ENCODE measurements around the gene CEP76. TPM values are rescaled to one million over a fixed set of nuclear protein-coding genes. Genes with fewer than 3 reads are reported as not detected.

The CEP76 gene
- total RNA-seq, 1 experiment from 2014 or later = 22.3 TPM

DNA sequence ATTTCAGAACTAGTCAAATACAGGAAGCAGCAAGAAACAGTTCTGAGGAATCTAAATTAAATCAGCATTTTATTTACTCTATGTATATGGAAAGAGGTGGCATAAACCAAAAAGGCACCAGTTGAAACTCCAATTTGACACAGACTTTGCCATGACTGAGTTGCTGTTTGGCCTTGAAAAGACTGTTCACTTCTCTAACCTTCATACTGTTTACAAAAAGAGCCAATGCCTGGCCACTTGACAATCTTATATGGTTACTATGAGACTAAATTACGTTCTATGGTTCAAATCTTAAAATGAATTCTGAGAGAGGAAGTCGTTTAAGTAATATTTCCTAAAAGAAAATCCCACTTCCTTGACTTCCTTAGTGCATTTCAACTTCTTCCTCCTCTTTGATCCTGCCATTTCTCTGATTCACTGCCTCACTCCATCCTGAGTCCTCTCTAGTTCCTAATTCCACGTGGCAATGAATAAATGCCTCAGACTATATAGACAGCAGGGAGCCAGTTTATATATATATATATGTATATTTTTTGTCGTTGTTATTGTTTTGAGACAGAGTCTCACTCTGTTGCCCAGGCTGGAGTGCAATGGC, 13.2 kb downstream of the CEP76 start:
- ChIA-PET CTCF (no interaction called here), POLR2A (ENCODE audit: low non-redundant PET) (no interaction called here)
- no TSS peak for BruUV-seq (replicated peaks)
- Histone ChIP-seq H3K4me3 (ENCODE audit: low read depth, low read length, poor library complexity, severe bottlenecking) (no peak overlapping the region), H3K27ac (ENCODE audit: low read depth, low read length, poor library complexity, severe bottlenecking) (no peak overlapping the region), H3K36me3 (ENCODE audit: insufficient read depth, low read length, poor library complexity, severe bottlenecking) (peaks cover 3% of the 10 kb centered on the region), H3K9me3 (ENCODE audit: low read depth, low read length, poor library complexity, severe bottlenecking) (no peaks in the 10 kb centered on the region), H3K27me3 (replicated peaks; ENCODE audit: insufficient read depth, low read depth, low read length, poor library complexity) (no peaks in the 10 kb centered on the region), H3K4me1 (ENCODE audit: insufficient read depth, low read length, poor library complexity, severe bottlenecking) (no peaks in the 10 kb centered on the region)
- TF ChIP-seq EZH2 (IDR thresholded peaks at IDR 0.05; ENCODE audit: borderline replicate concordance, low read depth, low read length, poor library complexity, severe bottlenecking) = no peak
- TF ChIP-seq, protein P1, sequence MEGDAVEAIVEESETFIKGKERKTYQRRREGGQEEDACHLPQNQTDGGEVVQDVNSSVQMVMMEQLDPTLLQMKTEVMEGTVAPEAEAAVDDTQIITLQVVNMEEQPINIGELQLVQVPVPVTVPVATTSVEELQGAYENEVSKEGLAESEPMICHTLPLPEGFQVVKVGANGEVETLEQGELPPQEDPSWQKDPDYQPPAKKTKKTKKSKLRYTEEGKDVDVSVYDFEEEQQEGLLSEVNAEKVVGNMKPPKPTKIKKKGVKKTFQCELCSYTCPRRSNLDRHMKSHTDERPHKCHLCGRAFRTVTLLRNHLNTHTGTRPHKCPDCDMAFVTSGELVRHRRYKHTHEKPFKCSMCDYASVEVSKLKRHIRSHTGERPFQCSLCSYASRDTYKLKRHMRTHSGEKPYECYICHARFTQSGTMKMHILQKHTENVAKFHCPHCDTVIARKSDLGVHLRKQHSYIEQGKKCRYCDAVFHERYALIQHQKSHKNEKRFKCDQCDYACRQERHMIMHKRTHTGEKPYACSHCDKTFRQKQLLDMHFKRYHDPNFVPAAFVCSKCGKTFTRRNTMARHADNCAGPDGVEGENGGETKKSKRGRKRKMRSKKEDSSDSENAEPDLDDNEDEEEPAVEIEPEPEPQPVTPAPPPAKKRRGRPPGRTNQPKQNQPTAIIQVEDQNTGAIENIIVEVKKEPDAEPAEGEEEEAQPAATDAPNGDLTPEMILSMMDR (conservative IDR thresholded peaks at IDR 0.05; ENCODE audit: low read depth, low read length) = no peak
- no peak for DNase-seq (ENCODE audit: low spot score)
- intact Hi-C loops (cut with micrococcal nuclease; ENCODE audit: unreplicated experiment) = no loop called here

DNA sequence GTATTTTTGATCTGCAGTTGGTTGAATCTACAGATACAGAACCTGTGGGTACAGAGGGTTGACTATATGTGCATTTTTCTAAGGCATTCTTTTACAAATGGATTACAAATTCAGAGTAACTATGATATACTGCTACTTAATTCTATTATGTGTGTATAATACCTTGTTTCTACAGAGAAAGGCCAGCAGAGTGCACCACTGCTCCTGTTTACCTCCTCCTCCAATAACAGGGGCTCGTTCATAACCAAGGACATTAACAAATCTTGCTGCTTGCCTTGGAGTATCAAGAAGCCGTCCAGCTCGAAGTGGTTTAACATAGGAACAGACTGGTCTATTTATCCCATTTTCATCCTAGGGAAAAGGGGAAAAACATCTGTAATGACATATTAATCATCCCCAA, 16.4 kb downstream of the CEP76 start:
- DNase-seq (ENCODE audit: low spot score) = peak; percentile 49
- H3K36me3 ChIP-seq (ENCODE audit: insufficient read depth, low read length, poor library complexity, severe bottlenecking) = no peaks in the 10 kb centered on the region
- TF ChIP-seq, protein P1 (conservative IDR thresholded peaks at IDR 0.05; ENCODE audit: low read depth, low read length) = peak; percentile 39
- TF ChIP-seq EZH2 (IDR thresholded peaks at IDR 0.05; ENCODE audit: borderline replicate concordance, low read depth, low read length, poor library complexity, severe bottlenecking) = no peak
- POLR2A ChIA-PET (ENCODE audit: low non-redundant PET) = no interaction called here
- no peaks in the 10 kb centered on the region for H3K27me3 ChIP-seq (replicated peaks; ENCODE audit: insufficient read depth, low read depth, low read length, poor library complexity)
- no peaks in the 10 kb centered on the region for H3K9me3 ChIP-seq (ENCODE audit: low read depth, low read length, poor library complexity, severe bottlenecking)
- H3K27ac ChIP-seq (ENCODE audit: low read depth, low read length, poor library complexity, severe bottlenecking) = no peak overlapping the region
- no peak overlapping the region for H3K4me3 ChIP-seq (ENCODE audit: low read depth, low read length, poor library complexity, severe bottlenecking)
- intact Hi-C loops (cut with micrococcal nuclease; ENCODE audit: unreplicated experiment) = no loop called here
- BruUV-seq (replicated peaks) = no TSS peak
- CTCF ChIA-PET = no interaction called here
- no peaks in the 10 kb centered on the region for H3K4me1 ChIP-seq (ENCODE audit: insufficient read depth, low read length, poor library complexity, severe bottlenecking)

DNA sequence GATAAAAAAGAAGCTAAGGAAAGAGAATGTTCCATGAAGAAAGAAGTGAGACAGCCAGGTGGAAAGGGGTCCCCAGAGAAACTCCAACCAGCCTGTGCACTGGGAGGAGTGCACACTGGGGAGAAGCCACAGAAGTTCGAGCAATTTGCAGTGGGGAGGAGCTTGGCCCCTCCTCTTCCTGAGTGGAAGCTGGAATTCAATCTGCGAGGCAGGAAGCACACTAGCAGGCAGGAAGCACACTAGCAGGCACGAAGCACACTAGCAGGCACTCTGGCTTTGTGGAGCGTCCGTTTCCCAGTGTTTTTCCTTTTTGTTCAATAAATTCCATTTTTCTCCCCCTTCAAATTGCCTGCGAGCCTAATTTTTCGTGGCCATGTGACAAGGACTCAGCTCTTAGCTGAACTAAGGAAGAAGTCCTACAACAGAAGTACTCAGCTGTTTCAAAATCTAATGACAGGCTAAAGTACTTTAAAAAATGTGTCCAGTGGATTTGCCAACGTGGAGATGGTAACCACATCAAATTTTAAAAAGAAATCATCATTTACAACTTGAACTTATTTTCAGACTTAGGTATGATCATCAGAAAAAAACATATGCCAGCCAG, 23.2 kb downstream of the CEP76 start:
- no peak overlapping the region for H3K4me3 ChIP-seq (ENCODE audit: low read depth, low read length, poor library complexity, severe bottlenecking)
- no peaks in the 10 kb centered on the region for H3K9me3 ChIP-seq (ENCODE audit: low read depth, low read length, poor library complexity, severe bottlenecking)
- ChIA-PET CTCF (no interaction called here), POLR2A (ENCODE audit: low non-redundant PET) (interaction anchor here (0.6 kb wide), 1 partner anchor 724 kb away, joined by 3 read pairs; no protein-coding TSS in a partner anchor)
- H3K4me1 ChIP-seq (ENCODE audit: insufficient read depth, low read length, poor library complexity, severe bottlenecking) = peaks cover 14% of the 10 kb centered on the region
- TF ChIP-seq, protein P1 (conservative IDR thresholded peaks at IDR 0.05; ENCODE audit: low read depth, low read length) = no peak
- no peak for TF ChIP-seq EZH2 (IDR thresholded peaks at IDR 0.05; ENCODE audit: borderline replicate concordance, low read depth, low read length, poor library complexity, severe bottlenecking)
- intact Hi-C loops (cut with micrococcal nuclease; ENCODE audit: unreplicated experiment) = no loop called here
- peak overlapping the region; percentile 64 for H3K27ac ChIP-seq (ENCODE audit: low read depth, low read length, poor library complexity, severe bottlenecking)
- no peaks in the 10 kb centered on the region for H3K27me3 ChIP-seq (replicated peaks; ENCODE audit: insufficient read depth, low read depth, low read length, poor library complexity)
- H3K36me3 ChIP-seq (ENCODE audit: insufficient read depth, low read length, poor library complexity, severe bottlenecking) = peaks cover 20% of the 10 kb centered on the region
- TSS peak; percentile 78 for BruUV-seq (replicated peaks)
- peak; percentile 77 for DNase-seq (ENCODE audit: low spot score)
